GM19397 (cell line): ENCODE data around the gene MAP4K4.

Experiments
- ATAC-seq: cut with Tn5 transposase; IDR thresholded peaks from one replicate; pipeline ENCODE4 v1.9.1; 2021; ENCODE audit warnings: mild to moderate bottlenecking, moderate library complexity; ENCODE audit not compliant: unreplicated experiment

MAP4K4 gene

DNA sequence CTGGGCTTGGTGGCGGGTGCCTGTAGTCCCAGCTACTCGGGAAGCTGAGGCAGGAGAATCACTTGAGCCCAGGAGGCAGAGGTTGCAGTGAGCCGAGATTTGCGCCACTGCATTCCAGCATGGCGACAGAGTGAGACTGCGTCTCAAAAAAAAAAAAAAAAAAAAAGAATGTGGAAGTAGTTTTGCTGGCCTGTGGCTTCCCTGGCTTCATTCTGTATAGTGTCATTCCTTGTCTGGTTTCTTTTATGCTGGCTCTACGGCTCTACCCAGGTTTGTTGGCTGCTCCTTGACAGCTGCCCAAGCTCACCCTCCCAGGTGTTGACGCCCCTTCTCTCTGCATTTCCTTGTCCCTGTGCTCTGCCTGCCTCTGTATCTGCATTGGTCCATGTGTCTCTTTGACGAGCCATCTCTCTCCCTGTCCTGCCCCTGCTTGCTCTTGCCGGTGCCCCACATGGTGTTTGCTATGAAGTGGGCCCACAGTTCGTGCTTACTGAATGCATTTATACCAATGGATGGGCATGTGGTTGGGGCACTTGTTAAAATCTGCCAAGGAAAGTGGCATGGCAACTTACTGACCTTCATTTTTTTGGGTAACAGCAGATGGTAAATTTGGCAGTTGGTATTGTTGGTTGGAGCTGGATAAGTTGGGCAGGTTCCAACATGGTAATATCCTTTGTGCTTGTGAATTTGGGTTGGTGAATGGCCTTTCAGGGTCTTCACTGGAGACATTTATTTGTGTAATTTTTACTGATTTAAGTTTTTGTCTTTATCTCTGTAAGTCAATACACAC lies 113.9 kb downstream of the MAP4K4 start:
- ATAC-seq, result no peak

- no peak for ATAC-seq
These were observed 114.7 kb downstream of the MAP4K4 start for GRCh38 chr2:101812226-101812625.

- ATAC-seq, result no peak
These were observed 117.2 kb downstream of the MAP4K4 start for GRCh38 chr2:101814752-101815151.

DNA sequence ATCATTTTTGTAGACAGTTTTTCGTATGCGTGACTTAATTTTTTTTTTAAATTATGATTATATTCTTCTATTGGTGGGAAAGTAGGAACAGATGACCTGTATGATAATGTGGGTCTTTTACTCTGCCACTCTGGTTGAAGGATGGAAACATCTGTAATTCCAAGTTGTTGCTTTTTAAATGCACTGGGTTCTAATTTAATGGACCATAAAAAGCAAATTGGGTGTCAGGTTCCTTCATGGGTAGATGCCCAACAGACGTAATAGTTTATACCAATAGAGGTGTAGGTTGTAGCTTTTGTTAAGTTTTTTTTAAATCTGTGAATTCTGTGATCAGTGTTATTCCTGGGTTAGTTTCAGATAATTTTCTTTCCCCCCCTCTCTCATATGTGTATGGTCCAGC lies 117.6 kb downstream of the MAP4K4 start:
- no peak for ATAC-seq

DNA sequence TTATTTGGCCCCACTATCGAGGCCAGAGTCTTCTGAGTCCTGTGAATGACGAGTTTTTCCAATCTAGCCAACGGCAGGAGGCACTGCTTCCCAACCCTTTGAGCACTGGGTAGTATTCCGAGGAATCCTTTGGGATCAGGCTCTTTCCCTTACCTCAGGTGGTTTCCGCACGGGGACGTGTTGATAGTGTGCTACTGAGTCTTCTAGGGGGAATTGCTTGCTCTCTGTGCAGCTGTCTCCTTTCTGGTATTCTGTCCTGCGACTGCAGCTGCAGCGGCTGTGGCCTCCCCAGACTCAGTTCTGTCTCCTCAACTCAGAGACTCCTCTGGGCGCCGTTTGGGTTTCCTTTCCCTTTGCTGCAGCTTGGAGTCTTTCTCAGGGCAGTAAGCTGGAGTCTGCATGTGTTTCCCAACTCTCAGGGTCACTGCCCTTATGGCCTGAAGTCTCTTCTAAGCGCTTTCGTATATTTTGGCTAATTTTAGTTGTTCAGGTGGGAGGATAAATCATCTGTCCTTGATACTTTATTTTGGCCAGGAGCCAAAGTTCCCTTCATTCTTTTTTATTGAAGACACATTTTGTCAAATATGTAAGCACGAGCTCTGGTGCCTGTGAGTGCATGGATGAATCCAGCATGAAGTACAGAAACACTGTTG lies 118.4 kb downstream of the MAP4K4 start:
- ATAC-seq, result no peak

DNA sequence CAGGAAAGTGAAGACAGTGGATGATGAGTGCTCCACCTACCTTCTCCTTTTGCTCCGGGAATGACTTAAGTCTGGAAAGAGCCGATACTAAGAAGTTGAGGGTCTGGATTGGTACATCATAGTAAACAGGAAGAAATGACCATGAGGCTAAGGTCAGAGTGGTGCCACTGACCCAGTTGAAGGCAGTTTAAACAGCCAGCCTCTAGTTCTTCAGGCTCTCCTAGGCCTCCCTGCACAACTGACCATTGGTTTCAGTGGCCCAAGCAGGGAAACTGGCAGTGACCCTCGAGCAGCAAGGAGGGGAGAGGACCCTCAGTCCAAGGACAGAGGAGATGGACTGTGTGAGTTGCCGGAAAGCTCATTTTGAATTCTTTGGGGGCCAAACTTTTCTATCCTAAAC lies 119.1 kb downstream of the MAP4K4 start:
- ATAC-seq, result no peak

DNA sequence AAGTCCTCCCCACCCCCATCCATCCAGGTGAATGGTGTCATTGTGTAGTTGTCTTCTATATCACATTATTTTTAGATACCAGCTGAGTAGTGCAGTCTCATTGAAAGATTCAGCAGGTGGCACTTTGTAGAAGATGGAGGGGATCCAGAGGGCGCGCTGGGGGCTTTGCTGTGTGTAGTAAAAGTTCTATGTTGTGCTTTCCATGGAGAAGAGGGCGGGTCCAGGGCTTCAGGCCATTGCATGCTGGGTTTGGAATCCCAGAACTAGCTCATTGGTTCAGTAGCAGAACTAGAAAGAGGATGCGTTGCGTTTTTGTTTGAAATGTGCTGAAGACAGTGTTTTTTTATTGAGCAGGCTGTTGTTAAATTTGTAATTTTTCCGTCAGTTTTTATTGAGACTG lies 120.0 kb downstream of the MAP4K4 start:
- ATAC-seq, result no peak

GRCh38 chr2:101818531-101819451 lies 121.3 kb downstream of the MAP4K4 start:
- ATAC-seq, result no peak

DNA sequence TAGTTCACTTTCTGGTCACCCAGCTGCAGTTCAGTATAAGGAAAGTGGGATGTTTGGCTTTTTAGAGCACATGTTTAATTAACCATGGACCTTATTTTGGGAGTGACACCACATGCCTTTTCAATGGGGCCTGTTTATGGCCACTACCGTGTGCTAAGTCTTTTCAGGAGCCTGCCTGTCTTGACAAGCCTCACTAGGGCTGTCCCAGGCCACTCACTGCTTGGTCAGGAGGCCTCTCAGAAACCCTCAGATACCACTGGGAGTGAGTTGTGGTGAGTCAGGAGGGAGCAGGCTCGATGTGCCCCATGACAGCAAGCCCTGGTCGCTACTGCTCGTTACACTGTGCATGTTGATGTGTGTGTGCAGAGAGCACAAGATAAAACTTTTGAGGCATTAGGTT lies 123.0 kb downstream of the MAP4K4 start:
- ATAC-seq, result no peak

DNA sequence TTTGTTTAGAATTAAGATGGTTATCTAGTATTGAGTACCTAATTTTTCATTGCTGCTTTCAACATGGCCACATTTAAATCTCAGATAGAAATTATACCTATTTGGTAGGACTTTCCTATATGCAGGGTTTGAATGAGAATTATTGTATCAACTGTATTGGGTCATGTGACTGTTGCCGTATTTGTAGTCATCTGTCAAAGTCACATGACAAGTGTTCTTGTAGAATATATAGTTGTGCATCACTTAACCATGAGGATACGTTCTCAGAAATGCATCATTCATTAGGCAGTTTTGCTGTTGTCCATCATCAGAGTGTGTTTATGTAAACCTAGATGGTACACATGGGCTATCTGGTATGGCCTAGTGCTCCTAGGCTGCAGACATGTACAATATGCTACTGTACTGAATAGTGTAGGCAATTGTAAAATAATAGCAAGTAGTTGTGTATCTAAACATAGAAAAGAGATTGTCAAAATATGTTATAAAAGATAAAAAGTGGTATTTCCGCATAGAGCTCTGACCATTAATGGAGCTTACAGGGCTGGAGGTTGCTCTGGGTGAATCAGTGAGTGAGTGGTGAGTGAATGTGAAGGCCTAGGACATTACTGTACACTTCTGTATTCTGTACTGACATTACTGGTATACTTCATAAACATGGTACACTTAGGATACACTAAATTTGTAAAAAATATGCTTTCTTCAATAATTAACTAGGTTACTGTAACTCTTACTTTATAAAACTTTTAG lies 123.7 kb downstream of the MAP4K4 start:
- no peak for ATAC-seq

DNA sequence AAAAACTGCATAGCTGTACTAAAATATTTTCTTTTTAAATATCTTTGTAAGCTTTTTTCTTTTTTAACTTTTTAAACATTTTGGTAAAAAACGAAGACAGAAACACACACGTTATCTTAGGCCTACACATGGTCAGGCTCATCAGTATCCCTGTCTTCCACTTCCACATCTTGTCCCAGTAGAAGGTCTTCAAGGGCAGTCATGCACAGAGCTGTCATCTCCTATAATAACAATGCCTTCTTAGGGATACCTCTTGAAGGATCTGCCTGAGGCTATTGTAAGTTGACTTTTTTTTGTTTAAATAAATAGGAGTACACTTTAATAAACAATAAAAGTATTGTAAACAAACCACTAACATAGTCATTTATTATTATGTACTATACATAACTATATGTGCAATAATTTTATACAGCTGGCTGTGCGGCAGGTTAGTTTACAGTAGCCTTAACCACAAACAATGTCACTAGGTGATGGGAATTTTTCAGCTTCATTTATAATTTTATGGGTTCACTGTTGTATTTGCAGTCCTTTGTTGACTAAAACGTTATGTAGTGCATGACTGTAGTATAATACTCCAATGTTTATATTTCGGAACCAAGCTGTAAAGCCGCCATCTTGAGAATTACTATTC lies 124.4 kb downstream of the MAP4K4 start:
- ATAC-seq, result no peak

DNA sequence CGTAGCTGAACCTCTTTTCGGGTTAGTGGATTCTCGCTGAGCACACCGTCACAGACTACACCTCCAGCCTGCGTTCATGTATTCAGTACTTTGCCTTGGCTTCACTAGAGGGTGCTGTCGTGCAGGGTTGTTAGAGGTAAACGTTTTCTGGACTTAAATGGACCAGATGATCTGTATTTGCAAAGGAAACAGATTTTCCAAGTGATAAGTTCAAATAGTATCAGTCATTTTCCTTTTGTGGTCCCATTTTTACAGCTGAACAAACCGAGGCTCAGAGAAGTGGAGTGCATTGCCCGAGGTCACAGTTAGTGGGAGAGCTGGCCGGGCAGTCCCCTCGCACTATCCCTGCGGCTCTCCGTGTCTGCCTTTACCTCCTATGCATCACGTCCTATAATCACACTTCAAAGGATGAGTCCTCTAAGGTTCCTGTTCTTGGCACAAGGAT lies 125.9 kb downstream of the MAP4K4 start:
- ATAC-seq, result no peak

DNA sequence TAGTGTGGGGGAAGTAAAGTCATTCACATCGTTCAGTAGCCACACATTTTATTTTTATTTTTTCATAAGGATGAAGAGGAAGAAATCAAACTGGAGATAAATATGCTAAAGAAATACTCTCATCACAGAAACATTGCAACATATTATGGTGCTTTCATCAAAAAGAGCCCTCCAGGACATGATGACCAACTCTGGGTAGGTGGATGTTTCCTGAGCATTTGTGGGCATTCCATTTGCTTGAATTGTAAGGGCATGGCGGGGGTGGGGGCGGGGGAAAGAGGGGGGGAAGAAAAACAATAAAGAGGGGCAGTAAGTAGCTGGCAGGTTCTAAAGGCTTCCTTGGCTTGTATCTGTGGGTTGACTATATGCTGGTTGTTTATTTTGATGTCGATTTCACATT lies 126.4 kb downstream of the MAP4K4 start:
- ATAC-seq, result no peak

GRCh38 chr2:101826716-101827115 lies 129.2 kb downstream of the MAP4K4 start:
- no peak for ATAC-seq

DNA sequence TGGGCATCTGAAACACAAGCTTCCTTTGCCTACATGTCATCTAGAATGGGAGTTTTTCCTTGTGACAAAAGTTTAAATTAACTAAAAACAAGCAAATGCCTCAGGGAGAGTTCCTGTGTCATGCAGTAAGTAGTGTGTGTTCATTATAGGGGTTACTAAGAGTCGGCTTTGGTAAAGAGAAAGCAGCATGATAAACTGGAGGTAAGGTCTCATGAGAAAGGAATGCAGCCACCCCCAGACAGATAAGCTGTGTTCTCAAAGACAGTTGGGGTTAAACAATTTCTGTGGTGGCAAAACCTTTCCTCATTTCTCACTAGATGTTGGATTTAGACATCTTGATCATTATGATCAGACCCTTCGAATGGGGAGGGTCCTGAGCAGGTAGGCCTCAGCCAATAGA lies 129.7 kb downstream of the MAP4K4 start:
- no peak for ATAC-seq

- ATAC-seq, result no peak
These were observed 130.8 kb downstream of the MAP4K4 start for GRCh38 chr2:101828257-101828656.

GRCh38 chr2:101828673-101829334 lies 131.3 kb downstream of the MAP4K4 start:
- no peak for ATAC-seq

DNA sequence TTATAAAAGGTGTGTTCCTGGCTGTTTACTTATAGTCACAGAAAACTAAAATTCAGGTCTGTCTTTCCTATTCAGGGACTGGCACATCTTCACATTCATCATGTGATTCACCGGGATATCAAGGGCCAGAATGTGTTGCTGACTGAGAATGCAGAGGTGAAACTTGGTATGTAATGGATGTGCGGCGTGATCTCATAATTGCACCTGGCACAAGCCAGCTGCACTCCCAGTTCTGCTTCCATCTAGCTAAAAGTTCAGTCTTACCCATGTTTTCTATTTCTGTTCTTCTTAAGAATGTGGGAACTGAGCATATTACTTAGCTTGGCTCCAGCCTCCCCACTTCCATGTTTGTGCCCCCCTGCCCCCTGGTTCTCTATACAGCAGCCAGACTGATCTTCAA lies 131.9 kb downstream of the MAP4K4 start:
- no peak for ATAC-seq

DNA sequence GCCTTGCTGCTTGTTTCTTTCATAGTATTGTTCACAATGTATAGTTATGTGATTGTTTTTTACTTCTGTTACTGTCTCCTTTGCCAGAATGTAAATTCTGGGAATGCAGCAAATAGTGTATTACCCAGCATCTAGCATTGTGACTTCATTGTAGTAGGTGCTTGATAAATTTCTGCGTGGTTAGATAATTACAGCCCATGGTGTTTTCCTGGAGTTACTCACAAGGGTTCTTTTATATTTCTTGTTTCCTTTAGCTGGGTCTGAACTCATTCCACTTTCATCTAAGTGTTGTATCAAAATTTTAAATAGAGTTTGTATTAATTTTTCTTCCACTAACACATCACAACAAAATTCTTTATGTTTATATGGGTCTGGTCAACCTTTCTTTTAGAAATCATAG lies 132.6 kb downstream of the MAP4K4 start:
- no peak for ATAC-seq

GRCh38 chr2:101830555-101830954 lies 133.0 kb downstream of the MAP4K4 start:
- no peak for ATAC-seq
